Activated naive CD8-positive, alpha-beta T cell treated with anti-CD3 and anti-CD28 coated beads, Interleukin-2, amount 50 U/mL, for 16 hours (primary cell): ENCODE results near the gene PIK3R5.

Experiments used
- DNase-seq: peaks from one replicate; pipeline ENCODE4 v3.0.0-alpha.2; 2020; ENCODE audit warnings: low read depth, low spot score

PIK3R5 gene

DNA sequence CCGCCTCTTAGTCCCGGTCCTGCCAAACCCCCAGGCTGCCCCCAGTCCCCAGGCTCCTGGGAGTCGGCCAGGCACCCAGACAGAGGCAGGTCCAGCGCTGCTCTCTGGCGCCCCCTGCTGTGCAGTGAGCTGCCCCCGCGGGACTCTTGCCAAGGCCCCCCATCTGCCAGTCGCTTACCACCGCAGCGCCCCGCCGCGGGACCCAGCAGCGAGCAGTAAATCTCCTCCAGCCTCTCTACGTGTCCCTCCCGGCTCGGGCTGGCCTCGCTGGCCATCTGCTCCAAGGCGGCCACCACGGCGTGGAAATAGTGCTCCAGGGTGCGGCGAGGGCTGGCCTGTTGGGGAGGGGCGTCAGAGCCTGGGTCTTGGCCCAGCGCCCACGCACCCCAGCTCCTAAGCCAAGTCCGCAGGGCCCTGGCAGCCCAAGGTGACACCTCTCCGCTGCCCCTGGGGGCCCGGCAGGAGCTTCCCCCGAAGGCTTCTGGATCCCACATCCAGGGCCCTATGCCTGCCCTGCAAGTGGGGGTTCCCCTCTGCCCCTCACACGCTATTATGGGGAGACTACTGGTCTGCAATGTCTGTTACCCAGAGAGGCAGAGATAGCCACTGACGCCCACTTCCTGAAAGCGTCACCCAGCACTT lies 132.7 kb downstream of the PIK3R5 start:
- no peak for DNase-seq

DNA sequence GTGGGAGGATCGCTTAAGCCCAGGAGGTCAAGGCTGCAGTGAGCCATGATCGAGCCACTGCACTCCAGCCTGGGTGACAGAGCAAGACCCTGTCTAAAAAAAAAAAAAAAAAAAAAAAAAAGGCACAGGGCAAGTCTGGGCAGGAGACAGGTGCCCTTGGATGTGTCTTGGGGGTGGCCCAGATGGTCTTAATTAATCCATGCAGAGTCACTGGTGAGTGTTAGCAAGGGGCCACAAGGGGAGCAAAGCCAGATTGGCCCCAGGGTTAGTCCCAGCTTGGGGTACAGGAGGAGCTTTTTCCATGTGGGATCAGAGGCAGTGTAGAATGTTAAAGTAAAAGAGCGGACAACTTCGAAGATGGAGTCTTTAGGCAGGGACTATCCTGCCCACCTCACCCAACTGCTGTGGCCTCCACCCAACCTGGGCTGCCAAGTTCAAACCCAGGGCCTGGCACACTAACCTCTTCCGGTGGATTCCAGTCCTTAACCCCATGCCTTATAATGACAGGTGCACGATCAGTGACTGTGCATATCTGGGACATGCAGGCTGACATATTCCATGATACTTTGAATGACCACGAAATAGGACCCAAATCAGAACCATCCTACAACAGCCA lies 134.2 kb downstream of the PIK3R5 start:
- no peak for DNase-seq

DNA sequence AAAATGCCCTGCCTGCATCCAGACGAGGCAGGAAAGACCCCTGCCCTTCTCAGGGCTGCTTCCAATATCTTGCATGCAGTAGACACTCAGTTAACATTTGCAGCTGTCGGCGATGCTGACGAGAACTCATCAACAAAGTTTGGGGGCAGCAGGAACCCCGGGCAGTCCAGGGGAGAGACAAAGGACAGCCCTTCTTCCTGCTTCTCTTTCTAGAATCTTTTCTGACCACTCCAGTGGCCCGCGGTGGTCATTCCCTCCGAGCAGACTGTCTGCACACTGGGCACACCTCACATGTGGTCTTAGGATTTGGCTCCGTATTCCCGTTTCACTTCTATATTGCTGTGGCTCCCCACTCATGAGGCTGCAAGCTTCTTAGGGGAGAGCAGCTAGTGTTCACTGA lies 135.4 kb downstream of the PIK3R5 start:
- DNase-seq: no peak

DNA sequence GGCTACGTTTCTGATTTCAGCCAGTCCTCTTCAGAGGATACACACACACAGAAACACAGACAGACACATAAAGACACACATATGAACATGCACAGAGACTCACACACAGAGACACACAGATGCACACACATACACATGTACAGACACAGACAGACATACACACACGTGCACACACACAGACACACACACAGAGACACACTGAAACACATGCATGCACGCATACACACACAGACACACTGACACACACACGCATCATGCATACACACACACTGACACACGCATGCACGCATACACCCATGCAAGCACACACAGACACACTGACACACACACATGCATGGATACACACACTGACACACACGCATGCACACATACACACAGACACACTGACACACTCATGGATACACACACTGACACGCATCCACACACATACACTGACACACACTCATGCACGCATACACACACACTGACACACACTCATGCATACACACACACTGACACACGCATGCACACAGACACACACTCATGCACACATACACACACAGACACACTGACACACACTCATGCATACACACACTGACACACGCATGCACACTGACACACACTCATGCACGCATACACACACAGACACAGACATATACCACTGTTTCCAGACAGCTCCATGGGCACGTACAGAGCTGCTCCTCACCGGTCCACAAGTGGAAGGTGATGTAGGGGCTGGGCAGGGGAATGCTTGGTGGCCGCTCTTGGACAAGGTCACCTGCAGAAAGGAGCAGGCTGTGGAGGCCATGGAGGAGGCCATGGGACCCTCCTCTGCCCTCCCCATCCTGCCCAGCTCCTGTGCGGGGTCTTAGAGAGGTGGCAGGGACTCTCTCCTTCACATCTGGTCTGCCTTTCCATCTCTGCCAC lies 136.2 kb downstream of the PIK3R5 start:
- DNase-seq: no peak
